HL-60 (cell line): Measurements from ENCODE around the gene HHATL.

ENCODE experiments used
- CTCF ChIP-seq: IDR thresholded peaks from one replicate; pipeline ENCODE4 v1.5.1; 2011; ENCODE audit warnings: low read length, control low read depth, inconsistent platforms; ENCODE audit not compliant: insufficient read depth
- TF ChIP-seq, protein P1 (sequence below): IDR thresholded peaks from 2 replicates; pipeline ENCODE4 v1.6.1; 2012; ENCODE audit warnings: low read depth; ENCODE audit not compliant: insufficient replicate concordance

DNA sequence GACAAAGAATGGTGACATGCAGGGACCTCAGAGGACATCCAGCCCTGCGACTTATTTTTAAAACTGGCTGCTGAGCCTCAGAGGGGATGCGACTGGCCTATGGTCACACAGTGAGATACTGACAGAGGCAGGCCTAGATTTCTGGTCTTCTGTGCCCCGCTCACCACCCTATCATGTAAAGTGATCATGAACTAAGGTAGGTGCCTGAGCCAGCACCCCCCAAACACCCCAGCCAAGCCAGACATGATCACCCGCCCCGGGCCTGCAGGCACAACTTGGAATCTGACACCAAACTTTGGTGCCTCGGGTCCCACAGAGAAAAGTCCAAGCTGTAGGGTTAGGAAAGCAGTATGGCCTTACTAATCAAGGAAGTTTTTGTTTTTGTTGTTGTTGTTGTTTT is 33.9 kb upstream of the HHATL start:
- no peak for TF ChIP-seq CTCF
- TF ChIP-seq, protein P1, sequence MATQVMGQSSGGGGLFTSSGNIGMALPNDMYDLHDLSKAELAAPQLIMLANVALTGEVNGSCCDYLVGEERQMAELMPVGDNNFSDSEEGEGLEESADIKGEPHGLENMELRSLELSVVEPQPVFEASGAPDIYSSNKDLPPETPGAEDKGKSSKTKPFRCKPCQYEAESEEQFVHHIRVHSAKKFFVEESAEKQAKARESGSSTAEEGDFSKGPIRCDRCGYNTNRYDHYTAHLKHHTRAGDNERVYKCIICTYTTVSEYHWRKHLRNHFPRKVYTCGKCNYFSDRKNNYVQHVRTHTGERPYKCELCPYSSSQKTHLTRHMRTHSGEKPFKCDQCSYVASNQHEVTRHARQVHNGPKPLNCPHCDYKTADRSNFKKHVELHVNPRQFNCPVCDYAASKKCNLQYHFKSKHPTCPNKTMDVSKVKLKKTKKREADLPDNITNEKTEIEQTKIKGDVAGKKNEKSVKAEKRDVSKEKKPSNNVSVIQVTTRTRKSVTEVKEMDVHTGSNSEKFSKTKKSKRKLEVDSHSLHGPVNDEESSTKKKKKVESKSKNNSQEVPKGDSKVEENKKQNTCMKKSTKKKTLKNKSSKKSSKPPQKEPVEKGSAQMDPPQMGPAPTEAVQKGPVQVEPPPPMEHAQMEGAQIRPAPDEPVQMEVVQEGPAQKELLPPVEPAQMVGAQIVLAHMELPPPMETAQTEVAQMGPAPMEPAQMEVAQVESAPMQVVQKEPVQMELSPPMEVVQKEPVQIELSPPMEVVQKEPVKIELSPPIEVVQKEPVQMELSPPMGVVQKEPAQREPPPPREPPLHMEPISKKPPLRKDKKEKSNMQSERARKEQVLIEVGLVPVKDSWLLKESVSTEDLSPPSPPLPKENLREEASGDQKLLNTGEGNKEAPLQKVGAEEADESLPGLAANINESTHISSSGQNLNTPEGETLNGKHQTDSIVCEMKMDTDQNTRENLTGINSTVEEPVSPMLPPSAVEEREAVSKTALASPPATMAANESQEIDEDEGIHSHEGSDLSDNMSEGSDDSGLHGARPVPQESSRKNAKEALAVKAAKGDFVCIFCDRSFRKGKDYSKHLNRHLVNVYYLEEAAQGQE: no peak
